Measurements from ENCODE around the gene AFDN.

AFDN gene

DNA sequence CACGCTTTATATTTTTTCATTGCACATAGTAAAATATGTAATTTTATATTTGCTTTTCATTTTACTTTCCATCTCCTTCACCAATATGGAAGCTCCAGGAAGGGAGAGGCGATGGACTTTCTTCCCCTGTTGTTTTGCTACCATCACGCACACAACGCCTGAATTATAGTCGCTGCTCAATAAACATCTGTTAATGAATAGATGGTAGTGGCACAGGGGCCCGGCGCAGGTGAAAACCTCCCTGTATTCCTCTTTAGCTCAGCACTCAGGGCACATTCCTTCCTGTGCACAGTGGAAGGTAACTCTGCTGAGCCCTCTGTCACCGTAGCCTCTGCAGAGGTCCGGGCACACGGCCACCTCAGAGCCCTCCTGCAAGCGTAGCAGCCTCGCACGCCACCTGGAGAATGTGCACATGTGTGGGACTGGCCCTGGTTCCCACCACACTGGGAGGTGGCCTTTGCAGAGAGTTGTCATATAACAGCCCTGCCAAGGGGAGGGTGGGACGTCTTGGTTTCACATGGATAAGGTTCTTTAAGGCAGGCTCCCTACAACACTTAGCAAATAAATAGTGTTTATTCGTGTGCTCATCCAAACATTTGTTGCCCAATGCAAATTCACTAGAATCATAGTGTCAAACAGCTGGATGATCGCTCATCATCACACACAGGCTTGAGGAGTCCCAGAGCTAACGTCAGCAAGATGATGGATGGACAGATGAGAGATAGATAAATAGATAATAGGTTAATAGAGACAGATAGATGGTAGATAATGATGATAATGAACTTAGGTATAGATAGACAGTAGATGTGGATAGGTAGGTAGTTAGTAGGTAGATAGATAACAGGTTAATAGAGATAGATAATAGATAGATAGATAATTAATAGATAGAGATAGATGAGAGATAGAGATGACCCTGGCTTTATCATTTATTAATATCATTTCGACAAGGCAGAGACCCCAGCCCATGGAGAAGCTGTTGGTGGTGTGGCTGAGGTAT lies 32.3 kb upstream of the AFDN start:
- no peak for DNase-seq (ENCODE audit: low read depth)

DNA sequence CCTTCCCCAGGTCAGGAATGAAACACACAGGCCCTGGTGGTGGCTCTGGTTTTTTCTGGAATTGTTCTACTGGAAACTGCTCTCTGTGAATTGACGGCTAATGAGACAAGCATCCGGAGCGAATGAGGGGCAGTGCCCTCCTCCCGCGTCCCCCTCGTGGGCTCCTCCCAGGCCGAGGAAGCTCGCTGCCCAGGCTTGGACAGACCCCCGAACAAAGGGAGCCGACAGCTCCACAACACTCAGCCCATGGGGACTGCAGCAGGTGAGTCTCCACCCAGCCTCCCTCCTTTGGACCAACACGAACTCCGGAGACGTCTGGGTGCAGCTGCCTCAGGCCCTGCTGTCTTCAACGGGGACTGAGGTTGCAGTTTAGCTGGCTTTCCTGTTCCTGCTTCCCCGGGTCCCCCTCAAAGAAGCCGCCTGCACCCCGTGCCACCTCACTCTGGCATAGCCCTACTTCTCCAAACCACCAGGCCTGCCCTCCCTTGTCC lies 31.3 kb upstream of the AFDN start:
- DNase-seq (ENCODE audit: low read depth) = no peak

DNA sequence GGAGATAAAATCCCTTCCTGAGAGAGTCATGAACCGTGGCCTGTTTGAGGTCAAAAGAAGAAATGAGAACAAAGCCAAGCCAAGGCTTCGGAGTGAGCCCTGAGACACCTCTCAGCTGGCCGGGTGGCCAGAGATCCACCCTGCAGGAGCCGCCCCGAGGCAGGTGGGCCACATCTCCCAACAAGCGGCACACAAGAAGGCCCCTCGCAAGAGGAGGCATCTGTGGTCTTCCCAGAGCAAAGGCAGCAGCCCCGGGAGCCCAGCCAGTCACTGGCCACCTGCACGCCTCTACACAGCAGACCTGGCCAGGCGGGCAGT lies 30.9 kb upstream of the AFDN start:
- no peak for DNase-seq (ENCODE audit: low read depth)

DNA sequence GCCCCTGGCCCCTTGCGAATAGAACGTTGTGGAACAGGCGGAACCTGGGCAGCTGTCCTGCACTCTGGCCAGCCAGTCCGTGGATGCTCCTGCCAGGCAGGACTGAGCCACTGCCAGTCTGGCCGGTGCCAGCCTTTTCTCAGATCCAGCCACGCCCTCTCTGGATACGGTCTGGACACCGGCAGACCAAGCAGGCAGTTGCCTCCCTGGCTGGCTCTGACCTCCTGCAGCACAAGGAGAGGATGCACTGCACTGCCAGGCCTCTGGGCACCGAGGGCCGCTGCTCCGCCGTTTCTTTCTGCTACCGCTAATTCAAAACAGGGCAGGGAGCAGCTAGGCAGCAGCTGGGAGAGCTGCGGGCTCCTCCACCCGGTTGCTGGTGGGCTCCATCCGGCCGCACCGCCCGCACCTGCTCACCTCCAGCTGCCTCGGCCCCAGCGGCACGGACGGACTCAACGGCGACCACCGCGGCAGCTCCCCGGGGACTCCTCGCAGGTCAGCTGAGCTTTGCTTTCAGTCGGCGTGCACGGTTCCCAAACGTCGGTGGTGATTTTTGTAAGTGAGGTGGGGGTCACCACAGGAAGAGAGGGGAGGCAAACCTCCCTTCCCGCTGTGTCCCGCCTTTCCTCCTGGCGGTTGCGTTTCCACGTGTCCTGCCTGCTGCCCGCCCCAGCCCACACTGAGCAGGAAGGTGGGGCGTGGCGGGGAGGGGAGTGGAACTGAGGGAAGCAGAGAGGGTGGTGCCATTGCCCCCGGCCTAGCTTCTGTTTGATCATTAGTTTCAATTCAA lies 30.3 kb upstream of the AFDN start:
- no peak for DNase-seq (ENCODE audit: low read depth)

DNA sequence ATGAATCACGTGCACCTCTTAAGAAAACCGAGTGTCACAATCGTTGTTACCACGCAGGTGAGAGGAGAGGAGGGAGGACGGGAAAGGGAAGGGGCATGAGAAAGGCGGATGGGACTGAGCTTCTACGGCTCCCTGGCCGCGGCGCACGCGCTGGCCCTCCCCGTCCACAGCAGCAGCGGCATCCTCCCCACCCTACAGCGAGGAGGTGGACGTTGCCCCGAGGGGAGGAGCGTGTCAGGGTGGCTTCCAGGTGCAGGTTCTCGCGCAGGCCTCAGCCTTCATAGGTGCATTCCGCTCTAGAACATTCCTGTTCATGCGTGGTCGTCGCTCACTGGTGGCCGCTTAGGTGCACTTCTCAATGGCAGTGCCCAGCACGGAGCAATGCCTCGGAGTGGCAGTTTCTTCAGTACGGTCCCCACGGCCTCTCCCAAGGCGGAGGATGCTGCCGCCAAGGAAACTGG lies 29.7 kb upstream of the AFDN start:
- DNase-seq (ENCODE audit: low read depth) = no peak

DNA sequence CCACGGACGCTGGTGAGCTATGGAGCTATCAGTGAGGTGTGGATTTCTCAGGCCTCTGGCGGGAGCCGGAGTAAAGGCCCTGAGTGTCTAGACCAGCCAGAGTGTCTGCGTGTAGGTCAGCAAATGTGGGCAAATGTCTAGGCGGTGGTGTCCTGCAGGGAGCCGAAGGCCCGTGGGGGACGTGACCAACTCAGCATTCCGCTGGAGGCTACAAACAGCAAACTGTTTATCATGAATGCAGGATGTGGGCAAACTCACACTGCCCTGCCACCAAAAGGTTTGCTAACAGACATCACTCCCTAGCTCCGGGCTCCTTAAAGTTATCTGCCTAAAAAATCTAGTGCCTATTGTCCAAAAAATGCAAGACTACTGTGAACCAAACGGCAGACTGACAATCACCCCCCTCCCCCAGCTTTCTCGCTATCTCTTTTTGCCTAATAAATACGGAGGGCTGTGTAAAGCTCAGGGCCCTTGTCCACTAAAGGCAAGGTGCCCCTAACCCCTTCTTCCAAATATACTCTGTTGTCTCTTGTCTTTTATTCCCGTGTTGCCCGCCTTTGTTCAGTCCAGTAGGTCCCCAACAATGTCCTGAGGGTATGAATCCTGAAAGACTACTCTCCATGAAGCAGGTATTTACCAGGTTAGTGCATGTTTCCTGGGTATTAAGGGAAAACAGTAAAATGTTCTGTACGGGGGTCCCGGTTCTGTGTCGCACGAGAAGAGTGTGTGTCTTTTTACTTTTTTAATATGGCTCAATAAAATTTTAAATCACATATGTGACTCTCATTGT lies 29.0 kb upstream of the AFDN start:
- no peak for DNase-seq (ENCODE audit: low read depth)

DNA sequence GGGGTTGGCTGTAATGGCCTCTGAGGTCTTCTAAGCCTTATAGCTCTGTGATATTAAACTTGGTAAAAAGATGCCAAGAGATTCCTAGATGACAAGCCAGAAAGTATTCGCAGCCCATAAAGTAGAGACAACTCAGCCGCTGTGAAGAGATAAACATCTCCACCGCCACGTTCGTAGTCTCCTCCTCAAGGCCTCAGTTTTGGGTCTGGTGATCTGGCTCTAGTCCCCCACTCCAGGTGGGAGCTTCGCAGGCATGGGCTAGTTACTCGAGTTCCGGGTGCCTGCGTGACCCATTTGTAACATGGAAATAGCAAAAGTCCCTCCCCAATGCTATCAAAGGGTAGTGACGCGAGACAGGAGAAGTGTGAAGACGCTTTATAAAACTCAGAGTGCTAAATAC lies 28.3 kb upstream of the AFDN start:
- DNase-seq (ENCODE audit: low read depth) = no peak

DNA sequence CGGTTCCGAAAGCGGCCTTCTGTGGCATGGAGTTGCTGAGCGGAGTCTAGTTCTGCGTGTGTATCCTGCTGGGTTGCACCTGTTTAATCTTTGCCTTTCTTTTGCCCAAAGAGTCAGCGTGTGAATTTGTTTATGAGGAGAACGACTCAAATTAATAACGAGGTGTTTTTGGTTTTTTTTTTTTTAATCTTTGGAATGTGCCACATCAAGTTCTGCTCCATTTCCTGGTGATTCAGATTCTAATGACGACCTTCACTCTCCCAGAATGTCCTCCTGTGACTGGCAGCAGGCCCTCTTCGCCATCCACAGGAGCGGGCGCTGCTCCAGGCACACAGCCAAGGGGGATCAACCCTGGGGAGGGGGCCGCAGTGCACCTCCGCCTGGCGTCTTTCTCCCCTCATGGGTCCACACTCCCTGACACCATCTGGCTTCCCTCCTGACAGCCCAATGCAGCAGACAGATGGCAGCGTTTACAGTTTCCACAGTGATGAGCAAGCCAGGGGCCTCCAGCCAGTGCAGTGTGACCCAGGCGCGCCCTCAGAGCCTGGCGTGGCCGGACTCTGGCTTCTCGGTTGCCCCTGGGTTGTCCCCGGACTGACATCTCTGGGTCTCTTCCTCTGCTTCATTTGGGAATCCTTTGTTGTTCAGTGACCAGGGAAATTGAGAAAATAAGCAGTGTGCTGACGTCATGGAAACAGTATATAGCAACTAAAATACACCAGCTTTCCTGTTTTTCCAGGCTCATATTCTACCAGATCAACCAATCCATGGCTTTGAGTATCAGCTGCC lies 27.5 kb upstream of the AFDN start:
- DNase-seq (ENCODE audit: low read depth) = no peak

DNA sequence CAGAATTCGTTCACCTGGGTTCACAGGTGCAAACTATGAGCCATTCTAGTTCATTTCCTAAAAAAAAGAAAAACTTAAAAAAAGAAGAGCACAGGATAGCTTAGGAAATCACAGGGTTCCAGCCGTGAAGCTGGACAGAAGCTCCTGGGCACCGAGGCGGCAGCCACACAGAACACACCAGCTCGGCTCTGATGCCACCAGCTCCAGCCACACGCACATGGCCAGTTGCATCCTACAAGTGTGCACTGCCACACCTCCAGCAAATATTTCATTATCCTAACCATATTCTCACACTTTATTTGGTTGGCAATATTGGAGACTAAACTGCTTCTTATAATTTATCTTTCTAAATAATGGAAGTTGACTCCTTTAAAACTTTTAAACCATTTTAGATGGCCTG lies 26.2 kb upstream of the AFDN start:
- DNase-seq (ENCODE audit: low read depth) = no peak

DNA sequence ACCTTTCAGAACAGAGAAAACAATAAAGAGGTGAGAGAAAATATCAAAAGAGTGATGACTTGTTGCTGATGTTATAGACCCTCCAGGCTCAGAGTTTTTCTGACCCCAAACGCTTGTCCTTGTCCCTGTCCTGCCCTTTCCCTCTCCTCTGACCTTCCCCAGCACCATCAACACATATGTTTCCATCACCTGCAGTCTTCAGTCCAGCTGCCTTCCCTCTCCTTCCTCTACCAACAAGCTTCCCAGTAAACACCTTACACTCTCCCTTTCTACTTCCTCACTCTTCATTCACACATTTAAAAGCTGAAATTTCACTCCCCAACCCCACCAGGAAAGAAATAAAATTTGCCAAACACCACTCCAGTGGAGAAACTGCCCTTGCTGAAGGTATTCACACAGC lies 25.4 kb upstream of the AFDN start:
- no peak for DNase-seq (ENCODE audit: low read depth)

DNA sequence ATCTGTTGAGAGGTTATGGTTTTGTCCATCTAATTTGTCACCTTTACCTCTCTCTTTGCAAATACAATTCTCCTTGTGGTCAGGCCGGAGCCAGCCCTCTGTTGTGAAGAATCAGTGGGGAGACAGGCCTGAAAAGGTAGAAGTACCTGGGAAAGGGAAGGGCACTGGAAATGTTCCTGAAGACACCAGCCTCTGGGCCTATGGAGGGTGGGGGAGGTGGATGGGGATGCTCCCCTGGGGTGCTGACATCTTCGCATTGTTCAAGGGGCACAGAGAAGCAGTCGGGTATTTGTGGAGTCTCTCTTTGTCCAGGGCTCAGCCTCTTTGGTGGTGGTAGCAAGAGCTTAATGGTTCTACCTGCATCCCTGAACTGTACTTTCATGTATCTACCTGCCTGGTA lies 24.4 kb upstream of the AFDN start:
- no peak for DNase-seq (ENCODE audit: low read depth)

DNA sequence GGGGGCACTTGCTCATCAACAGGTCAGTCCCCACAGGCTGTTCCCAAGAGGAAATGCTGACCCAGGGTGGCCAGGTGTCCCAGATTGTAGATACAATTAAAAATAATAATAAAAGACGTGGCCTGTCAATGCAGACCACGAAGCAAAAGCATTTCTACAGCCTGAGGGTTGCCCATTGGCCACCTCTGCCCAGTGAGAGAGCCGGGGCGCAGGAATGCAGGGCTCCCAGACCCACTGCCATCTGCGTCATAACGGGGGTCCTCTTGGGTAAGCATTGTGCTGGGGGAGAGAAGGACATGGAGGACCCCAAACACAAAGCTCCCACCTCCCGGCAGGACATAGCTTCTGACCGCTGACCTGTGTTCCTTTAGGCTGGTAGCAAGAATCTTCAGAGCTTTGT lies 22.9 kb upstream of the AFDN start:
- no peak for DNase-seq (ENCODE audit: low read depth)

DNA sequence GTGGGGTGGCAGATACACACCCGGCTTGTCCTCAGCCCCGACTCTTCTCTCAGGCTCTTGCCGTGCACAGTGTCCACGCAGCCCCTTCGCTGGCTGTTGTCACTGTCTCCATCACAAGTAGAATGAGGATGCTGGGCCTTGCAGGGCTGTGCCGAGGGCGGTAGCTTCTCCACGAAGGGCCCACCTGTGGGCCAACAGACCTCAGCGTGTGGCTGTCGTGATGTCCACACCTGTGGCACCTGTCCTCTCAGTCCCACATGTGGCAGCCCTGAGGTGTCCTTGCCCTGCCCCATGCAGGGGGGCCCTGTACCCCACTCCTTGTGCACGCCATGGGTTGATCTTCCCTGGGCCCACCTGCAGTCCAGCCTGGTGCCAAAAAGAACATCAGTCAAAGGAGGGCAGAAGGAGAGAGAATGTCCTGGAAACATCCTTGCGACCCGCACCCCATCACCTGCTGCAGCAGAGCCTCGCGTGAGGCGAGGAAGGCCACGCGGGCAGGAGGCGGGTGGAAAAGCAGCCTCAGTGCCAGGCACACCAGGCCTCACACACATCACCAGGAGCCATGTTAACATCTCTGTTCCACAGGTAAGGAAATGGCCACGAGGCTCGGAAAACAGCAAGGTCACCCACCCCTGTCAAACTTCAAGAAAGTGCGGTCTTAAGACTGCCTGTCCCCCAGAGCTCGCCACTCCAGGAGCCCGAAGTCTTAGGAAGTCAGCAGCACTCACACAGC lies 22.3 kb upstream of the AFDN start:
- no peak for DNase-seq (ENCODE audit: low read depth)

DNA sequence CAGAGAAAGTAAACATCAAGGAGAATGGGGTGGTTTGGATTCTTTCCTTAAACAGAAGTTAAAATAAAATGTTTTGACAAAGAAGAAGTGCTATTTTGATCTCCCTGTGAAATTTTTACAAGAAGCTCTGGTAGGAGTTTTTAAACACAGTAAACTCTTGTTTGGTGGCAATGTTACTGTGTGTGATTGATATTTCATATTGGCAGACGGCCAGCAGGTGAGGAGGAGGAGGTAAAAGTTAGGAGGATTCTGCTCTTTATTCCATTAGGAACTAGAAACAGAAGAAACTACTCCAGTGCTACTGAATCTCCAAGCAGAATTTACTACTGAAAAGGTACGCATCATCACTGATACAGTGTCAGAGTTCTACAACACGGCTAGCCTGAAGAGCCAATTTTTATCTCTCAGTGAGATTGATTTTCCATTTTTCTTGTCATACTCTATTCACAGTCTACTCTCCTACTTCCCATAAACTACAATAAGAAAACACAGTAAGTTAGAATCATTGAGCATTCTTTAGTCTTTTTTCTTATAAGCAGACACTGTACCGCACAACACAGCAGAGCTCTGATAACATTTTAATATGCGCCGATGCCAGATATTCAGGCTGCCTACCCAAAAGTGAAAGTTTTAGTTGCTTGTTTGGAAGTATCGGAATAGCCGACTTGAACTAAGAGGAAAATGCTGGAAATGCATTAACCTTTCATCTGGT lies 21.2 kb upstream of the AFDN start:
- DNase-seq (ENCODE audit: low read depth) = no peak

DNA sequence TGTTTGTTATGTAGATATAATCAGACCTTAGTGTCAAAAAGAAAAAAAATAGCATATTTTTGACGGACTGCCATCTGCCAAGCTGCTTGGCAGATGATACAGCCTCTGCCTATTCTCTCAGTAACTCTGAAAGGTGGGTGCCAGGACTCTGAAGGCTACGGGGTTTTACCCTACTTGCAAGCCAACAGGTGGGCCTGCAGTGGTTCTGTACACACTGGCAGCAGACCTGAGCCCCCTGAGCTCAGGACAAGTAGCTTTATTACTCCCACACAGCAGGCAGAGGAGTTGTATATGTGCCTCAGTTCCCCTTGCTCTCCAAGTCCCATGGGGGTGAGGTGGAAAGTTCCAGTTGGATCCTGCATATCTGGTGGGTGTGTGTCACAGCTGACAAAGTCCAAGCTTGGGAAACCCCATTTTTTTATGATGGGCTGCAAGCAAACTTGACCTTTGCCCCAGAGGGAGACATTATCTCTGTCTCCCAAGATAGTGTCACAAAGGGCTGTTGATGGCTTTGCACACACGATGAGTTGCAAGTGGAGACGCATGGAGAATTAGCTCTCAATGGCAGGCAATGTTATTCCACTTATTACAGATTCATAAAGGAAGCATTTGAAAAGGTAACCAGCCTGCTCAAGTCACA lies 20.5 kb upstream of the AFDN start:
- DNase-seq (ENCODE audit: low read depth) = no peak

DNA sequence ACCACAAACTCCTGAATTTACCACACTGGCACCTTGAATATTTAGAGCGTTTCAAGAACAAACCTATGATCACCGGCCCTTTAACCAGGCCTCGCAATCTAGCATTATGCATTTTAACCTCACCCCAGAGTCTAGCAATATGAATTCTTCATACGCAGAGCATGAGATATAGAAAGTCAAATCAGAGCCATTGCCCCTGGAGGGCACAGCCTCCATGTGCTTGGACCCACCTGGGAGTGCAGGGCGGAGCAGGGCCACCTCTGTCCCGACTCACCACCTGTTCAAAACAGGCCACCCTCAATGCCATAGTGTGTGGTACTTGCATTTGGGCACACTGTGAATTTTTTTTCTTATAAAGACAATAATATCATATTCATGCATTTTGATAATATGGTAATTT lies 19.5 kb upstream of the AFDN start:
- no peak for DNase-seq (ENCODE audit: low read depth)

DNA sequence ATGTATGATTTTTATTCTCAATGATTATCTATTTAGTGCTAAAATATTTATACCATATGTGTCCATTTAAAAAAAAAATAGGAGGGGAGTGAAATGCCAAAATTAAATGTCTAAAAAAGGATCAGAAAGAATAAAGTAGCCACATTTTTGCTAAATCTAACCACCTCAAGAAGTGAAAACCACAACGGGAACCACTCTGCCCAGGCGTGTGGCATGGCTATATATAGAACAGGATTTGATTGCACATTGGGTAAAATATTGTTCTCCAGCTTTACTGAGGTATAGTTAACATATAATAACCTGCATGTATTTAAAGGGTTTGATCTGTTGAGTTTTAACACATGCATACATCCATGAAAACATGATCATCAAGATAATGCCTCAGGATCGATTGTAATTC lies 19.0 kb upstream of the AFDN start:
- no peak for DNase-seq (ENCODE audit: low read depth)

DNA sequence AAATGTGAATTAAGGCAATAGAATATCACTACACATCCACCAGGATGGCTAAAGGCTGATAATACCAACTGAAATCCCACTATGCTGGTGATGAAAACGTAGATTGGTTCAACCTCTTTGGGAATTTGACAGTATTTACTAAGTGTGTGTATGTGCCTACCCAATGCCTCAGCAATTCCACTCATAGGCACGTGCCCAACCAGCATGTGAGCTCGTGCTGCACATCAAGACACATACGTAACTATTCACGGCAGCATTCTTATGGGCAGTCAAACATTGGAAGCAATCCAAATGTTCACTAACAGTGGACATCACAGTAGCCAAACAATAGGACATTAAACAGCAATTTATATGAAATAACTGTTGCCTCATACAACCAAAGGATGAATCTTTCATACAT lies 15.7 kb upstream of the AFDN start:
- DNase-seq (ENCODE audit: low read depth) = no peak

DNA sequence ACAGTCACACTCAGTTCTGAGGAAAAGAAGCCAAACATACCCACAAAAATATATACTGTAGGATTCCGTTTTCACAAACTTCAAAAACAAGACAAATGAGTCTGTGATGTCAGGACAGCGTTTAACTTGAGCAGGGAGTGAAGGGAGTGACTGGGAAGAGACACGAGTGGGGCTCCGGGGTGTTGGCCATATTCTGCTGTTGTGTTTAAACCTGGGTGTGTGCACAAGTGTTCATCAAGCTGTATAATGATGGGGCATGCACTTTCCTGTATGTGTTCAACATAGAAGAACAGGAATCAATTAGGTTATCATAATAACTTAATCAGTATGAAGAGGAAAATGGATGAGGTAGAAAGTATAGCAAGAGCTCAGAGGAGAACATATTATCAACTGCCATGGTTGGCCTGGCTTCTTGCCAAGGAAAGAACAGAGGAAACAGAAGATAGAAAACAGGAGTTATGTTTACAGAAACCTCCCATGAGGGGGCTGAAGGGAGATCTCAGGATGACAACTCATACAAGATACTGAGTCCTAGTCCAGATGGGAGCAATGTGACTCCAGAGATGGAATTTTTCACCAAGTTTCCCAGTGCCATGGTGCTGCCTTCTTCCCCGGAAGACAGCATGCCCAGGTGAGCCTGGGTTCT lies 15.1 kb upstream of the AFDN start:
- DNase-seq (ENCODE audit: low read depth) = no peak

Data from activated T-cell treated with anti-CD3 and anti-CD28 coated beads for 24 hours (primary cell).